PC-9 (cell line): Measurements from ENCODE around the gene RPGRIP1. TPM values are rescaled to one million over a fixed set of nuclear protein-coding genes. Genes with fewer than 3 reads are reported as not detected.
"Not testable (repeated sequence)": the region's sequence is repeated elsewhere in the genome, so short reads cannot be mapped to it uniquely, and the experiment has no call there.

Source experiments
- BruUV-seq: library from RNA; stranded (reverse); fragments of 400-500 nt; replicated peaks from 2 replicates; lab custom pipeline; 2021; lab: Mats Ljungman, UMichigan
- CTCF ChIA-PET: fragments of 300-600 bp; sonication (Branson Sonifier 250); formaldehyde crosslinking; loops from one replicate; lab custom pipeline; 2022; ENCODE audit warnings: antibody characterized with exemption; lab: Charles Lee
- POLR2A ChIA-PET: fragments of 300-600 bp; sonication (Branson Sonifier 250); formaldehyde crosslinking; loops from one replicate; lab custom pipeline; 2022; ENCODE audit warnings: antibody characterized with exemption; ENCODE audit not compliant: unreplicated experiment; lab: Charles Lee
- DNase-seq, 2 experiments: peaks; one replicate each; pipeline versions ENCODE4 v3.0.0 to v3.0.0-alpha.2; 2015 to 2022; ENCODE audit warnings: mixed read lengths in 1 of 2
- H2AFZ ChIP-seq: fragments of 200-600 bp; sonication (generic); 2 replicates; pipeline ENCODE4 v1.8.1; 2017; ENCODE audit warnings: antibody characterized with exemption
- H3F3A ChIP-seq: fragments of 200-600 bp; sonication (generic); 2 replicates; pipeline ENCODE4 v1.8.1; 2017; ENCODE audit warnings: antibody characterized with exemption, mild to moderate bottlenecking, low read depth; ENCODE audit not compliant: insufficient read depth
- H3K27ac ChIP-seq: fragments of 200-600 bp; sonication (generic); 2 replicates; pipeline ENCODE4 v1.6.1; 2016; ENCODE audit warnings: mixed run types
- H3K27me3 ChIP-seq: fragments of 200-600 bp; sonication (generic); 2 replicates; pipeline ENCODE4 v1.6.1; 2016; ENCODE audit warnings: low read depth, mixed run types; ENCODE audit not compliant: insufficient read depth
- H3K36me3 ChIP-seq: fragments of 200-600 bp; sonication (generic); 2 replicates; pipeline ENCODE4 v1.6.1; 2016; ENCODE audit warnings: low read depth, mixed run types
- H3K4me1 ChIP-seq: fragments of 200-600 bp; sonication (generic); replicated peaks from 2 replicates; pipeline ENCODE4 v1.6.1; 2016; ENCODE audit warnings: mixed run types; ENCODE audit not compliant: insufficient read depth
- H3K4me2 ChIP-seq: fragments of 200-600 bp; sonication (generic); 2 replicates; pipeline ENCODE4 v1.6.1; 2017; ENCODE audit warnings: mixed run types
- H3K4me3 ChIP-seq: fragments of 200-600 bp; sonication (generic); 2 replicates; pipeline ENCODE4 v1.6.1; 2016; ENCODE audit warnings: mixed run types
- H3K79me2 ChIP-seq: fragments of 200-600 bp; sonication (generic); 2 replicates; pipeline ENCODE4 v1.6.1; 2017; ENCODE audit warnings: low read depth, mixed run types
- H3K9me2 ChIP-seq: fragments of 200-600 bp; sonication (generic); 2 replicates; pipeline ENCODE4 v1.8.1; 2017; ENCODE audit warnings: mild to moderate bottlenecking; ENCODE audit not compliant: insufficient read depth
- H3K9me3 ChIP-seq: fragments of 200-600 bp; sonication (generic); 2 replicates; pipeline ENCODE4 v1.8.1; 2016; ENCODE audit warnings: low read depth; ENCODE audit not compliant: insufficient read depth
- H4K20me1 ChIP-seq: fragments of 200-600 bp; sonication (generic); 2 replicates; pipeline ENCODE4 v1.8.1; 2017; ENCODE audit not compliant: insufficient read depth
- EZH2 ChIP-seq: fragments of 200-600 bp; sonication (generic); IDR thresholded peaks from 2 replicates; pipeline ENCODE4 v1.8.0; 2017; ENCODE audit warnings: antibody characterized with exemption, low read depth
- intact Hi-C: fragments of 100-400 bp; cut with micrococcal nuclease; formaldehyde crosslinking; loops from one replicate; pipeline ENCODE4 v1.10.0; 2022; ENCODE audit not compliant: unreplicated experiment
- total RNA-seq: library from RNA; stranded (reverse); gene quantifications from 2 replicates; pipeline ENCODE4 v1.2.3, GENCODE V29; 2021
- TF ChIP-seq, protein P1 (sequence below): fragments of 200-600 bp; sonication (generic); conservative IDR thresholded peaks from 2 replicates; pipeline ENCODE4 v1.6.1; 2017; ENCODE audit warnings: mixed run types, antibody characterized with exemption, mild to moderate bottlenecking, moderate library complexity

RPGRIP1 gene
- total RNA-seq, 1 experiment from 2014 or later = 2.1 TPM

DNA sequence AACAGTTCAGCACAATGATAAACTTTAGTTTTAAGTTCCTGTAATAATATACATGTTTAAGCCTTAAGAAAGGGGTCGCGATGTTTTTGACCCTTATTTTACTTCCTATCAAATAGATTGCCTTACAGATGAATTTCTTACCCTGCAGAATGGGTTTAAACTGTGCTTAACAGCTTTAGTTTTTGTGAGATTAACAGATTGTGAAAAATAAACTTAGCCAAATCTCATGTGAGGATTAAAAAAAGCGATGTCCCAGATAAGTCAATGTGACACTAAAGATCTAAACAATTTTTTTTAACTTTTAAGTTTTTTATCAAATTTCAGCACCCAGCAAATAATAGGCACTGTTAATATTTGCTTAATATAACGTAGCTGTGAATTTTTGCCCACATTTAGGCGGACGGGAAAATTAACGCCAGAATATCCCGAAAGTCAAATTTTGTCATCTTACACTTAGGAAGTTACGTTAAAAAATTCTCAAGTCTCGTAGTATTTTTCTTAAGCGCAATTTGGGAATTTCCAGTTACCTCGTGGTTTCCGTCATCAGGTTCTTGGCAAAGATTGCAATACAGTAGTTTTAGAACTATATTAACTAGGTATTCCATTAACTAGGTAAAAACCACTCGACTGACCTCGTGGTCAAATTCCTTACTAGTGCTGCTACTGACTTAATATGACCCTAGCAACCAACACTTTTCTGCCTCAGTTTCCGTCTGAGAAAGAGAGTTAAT is 11.8 kb upstream of the RPGRIP1 start:
- peaks cover 52% of the 10 kb centered on the region for H3K36me3 ChIP-seq
- peaks cover 62% of the 10 kb centered on the region for H3K79me2 ChIP-seq
- no peaks in the 10 kb centered on the region for H3K9me3 ChIP-seq
- ChIA-PET CTCF (no interaction called here), POLR2A (no interaction called here)
- no TSS peak for BruUV-seq
- intact Hi-C loops = loop anchor here (10.0 kb wide), 1 partner anchor 117 kb away; the partner anchor contains the start of gene SUPT16H
- no peak overlapping the region for H2AFZ ChIP-seq
- H3K4me2 ChIP-seq = peak overlapping the region; percentile 100
- H3K4me3 ChIP-seq = peak overlapping the region; percentile 94
- H3F3A ChIP-seq = peaks cover 54% of the 10 kb centered on the region
- TF ChIP-seq EZH2 = no peak
- TF ChIP-seq, protein P1, sequence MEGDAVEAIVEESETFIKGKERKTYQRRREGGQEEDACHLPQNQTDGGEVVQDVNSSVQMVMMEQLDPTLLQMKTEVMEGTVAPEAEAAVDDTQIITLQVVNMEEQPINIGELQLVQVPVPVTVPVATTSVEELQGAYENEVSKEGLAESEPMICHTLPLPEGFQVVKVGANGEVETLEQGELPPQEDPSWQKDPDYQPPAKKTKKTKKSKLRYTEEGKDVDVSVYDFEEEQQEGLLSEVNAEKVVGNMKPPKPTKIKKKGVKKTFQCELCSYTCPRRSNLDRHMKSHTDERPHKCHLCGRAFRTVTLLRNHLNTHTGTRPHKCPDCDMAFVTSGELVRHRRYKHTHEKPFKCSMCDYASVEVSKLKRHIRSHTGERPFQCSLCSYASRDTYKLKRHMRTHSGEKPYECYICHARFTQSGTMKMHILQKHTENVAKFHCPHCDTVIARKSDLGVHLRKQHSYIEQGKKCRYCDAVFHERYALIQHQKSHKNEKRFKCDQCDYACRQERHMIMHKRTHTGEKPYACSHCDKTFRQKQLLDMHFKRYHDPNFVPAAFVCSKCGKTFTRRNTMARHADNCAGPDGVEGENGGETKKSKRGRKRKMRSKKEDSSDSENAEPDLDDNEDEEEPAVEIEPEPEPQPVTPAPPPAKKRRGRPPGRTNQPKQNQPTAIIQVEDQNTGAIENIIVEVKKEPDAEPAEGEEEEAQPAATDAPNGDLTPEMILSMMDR = no peak
- peaks cover 59% of the 10 kb centered on the region for H4K20me1 ChIP-seq
- no peak for DNase-seq
- H3K9me2 ChIP-seq = no peaks in the 10 kb centered on the region
- no peaks in the 10 kb centered on the region for H3K27me3 ChIP-seq
- peak overlapping the region; percentile 81 for H3K27ac ChIP-seq
- peaks cover 39% of the 10 kb centered on the region for H3K4me1 ChIP-seq

DNA sequence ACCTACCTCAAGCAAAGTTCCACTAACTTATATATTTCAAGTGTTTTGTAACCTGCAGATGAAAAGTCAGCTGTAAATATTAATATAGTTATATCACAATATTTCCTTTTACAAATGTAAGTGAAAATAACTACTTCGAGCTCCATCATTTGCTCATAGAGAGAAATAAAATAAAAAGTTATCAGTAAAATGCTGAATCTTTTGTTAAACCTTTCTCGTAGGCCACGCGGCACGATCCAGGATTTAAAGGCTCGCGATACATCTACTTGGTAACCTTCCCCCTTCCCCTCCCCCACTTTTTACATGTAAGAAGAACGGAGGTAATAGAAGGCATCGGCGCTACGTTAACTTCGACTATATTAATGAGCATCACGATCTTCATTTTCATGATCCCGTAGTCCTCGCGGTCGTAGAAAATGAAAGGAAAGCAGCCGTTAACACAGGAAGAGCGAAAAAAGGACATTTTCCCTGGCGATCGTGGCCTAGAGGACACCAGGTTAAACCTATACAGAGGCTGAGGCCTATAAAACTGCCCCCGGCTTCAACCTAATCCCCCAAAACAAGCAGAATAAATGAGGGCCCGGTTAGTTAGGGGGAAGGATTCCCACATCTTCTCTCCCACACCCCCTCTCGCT is 11.1 kb upstream of the RPGRIP1 start:
- Histone ChIP-seq H3F3A (peaks cover 47% of the 10 kb centered on the region), H3K9me2 (no peaks in the 10 kb centered on the region), H2AFZ (no peak overlapping the region), H4K20me1 (peaks cover 52% of the 10 kb centered on the region), H3K4me3 (peak overlapping the region; percentile 94), H3K9me3 (no peaks in the 10 kb centered on the region), H3K27ac (peak overlapping the region; percentile 81), H3K27me3 (no peaks in the 10 kb centered on the region), H3K79me2 (peaks cover 56% of the 10 kb centered on the region), H3K4me1 (peaks cover 33% of the 10 kb centered on the region), H3K4me2 (peak overlapping the region; percentile 100), H3K36me3 (peaks cover 46% of the 10 kb centered on the region)
- BruUV-seq = TSS peak; percentile 58
- no peak for TF ChIP-seq EZH2
- TF ChIP-seq, protein P1 = no peak
- DNase-seq = no peak
- POLR2A ChIA-PET = no interaction called here
- intact Hi-C loops = loop anchor here (1.0 to 10.0 kb wide), 2 partner anchors 40 to 116 kb away; partner anchors contain the start of gene SUPT16H
- CTCF ChIA-PET = no interaction called here

DNA sequence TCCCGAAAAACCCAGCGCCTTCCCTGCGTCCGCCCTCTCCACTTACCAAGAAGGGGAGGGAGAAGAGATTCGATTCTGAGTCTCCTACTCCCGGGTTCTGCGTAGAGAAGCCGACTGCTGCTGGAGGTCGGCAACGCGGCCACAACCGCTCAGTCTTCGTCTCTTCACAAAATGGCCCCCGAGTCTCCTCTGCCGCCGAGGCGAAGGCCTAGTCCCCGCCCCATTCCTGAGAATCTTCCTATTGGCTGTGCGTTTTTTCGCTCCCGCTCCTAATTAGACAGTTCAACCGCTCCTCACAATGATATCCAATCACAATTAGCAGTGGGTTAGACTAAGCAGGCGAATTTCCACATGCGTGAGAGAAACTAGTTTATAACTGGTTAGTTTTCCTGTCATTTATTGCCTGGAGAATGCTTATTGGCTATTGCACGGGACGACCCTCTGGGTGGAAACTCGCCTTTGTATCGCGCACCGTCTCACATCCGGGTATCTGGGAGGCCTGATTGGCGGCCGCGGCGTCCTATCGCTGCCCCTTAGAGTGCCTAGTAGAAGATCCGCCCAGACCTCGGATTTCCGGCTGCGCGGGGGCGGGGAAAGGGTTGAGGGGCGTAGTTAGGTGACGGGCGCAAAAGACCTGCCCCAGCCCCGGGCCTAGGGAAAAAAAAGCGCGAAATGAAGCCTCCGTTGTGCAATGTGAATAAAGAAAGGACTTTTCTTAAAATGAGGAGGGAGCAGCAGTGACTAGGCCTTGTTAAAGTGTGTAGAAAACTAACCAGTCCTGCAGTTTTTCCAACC is 10.4 kb upstream of the RPGRIP1 start, which contains the start of gene HNRNPC:
Gene HNRNPC, minus strand, starts transcription at position 191 of the 795 bp plus-strand sequence. CDS start 35,249 bp downstream, outside the sequence.
- no peaks in the 10 kb centered on the region for H3K27me3 ChIP-seq
- peaks cover 48% of the 10 kb centered on the region for H3K79me2 ChIP-seq
- POLR2A ChIA-PET = no interaction called here
- H4K20me1 ChIP-seq = peaks cover 45% of the 10 kb centered on the region
- CTCF ChIA-PET = no interaction called here
- H3K4me1 ChIP-seq = peaks cover 27% of the 10 kb centered on the region
- H3F3A ChIP-seq = peaks cover 40% of the 10 kb centered on the region
- BruUV-seq = no TSS peak
- peak within 1 kb of the TSS; percentile 84 for H2AFZ ChIP-seq
- TF ChIP-seq, protein P1 = no peak
- no peak for TF ChIP-seq EZH2
- H3K9me3 ChIP-seq = no peaks in the 10 kb centered on the region
- H3K4me2 ChIP-seq = peak within 1 kb of the TSS; percentile 100
- H3K9me2 ChIP-seq = no peaks in the 10 kb centered on the region
- intact Hi-C loops = loop anchor here (1.0 to 10.0 kb wide), 2 partner anchors 39 to 115 kb away; partner anchors contain the start of gene SUPT16H
- peaks cover 42% of the 10 kb centered on the region for H3K36me3 ChIP-seq
- peak within 1 kb of the TSS; percentile 81 for H3K27ac ChIP-seq
- peak within 1 kb of the TSS; percentile 94 for H3K4me3 ChIP-seq
- DNase-seq = peak; percentile 99 to 100

DNA sequence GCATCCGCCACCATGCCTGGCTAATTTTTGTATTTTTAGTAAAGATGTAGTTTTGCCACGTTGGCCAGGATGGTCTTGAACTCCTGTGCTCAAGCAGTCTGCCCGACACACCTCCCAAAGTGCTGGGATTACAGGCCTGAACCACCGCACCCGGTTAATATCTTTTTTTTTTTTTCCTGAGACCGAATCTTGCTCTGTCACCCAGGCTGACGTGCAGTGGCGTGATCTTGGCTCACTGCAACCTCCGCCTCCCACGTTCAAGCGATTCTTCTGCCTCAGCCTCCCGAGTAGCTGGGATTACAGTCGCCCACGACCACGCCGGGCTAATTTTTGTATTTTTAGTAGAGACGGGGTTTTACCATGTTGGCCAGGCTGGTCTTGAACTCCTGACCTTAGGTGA is 7.2 kb upstream of the RPGRIP1 start:
- CTCF ChIA-PET, H3K9me3 ChIP-seq, H3K4me1 ChIP-seq, intact Hi-C loops, POLR2A ChIA-PET, H3K9me2 ChIP-seq, H3K4me3 ChIP-seq, H2AFZ ChIP-seq, DNase-seq, BruUV-seq, H3K4me2 ChIP-seq, H3K27ac ChIP-seq, H3K27me3 ChIP-seq: not testable (repeated sequence)
- Histone ChIP-seq H3K79me2 (peaks cover 16% of the 10 kb centered on the region), H3F3A (peaks cover 10% of the 10 kb centered on the region; the same call in 1 of the 2 replicates), H3K36me3 (peaks cover 13% of the 10 kb centered on the region), H4K20me1 (peaks cover 13% of the 10 kb centered on the region)
